H1 (cell line): ENCODE results near the gene MCL1. TPM values are rescaled to one million over a fixed set of nuclear protein-coding genes. Genes with fewer than 3 reads are reported as not detected.

Experiments used
- CTCF ChIA-PET: fragments of 300-600 bp; sonication (Branson Sonifier 250); formaldehyde crosslinking; loops from one replicate; lab custom pipeline; 2021; ENCODE audit not compliant: partially characterized antibody; lab: Charles Lee
- POLR2A ChIA-PET: fragments of 300-600 bp; sonication (Branson Sonifier 250); formaldehyde crosslinking; loops from one replicate; lab custom pipeline; 2021; ENCODE audit warnings: inconsistent platforms; ENCODE audit not compliant: partially characterized antibody; lab: Charles Lee
- DNase-seq, 2 experiments: peaks; one replicate each; pipeline versions ENCODE4 v3.0.0 to v3.0.0-alpha.2; 2010 to 2022; ENCODE audit warnings: low spot score in 2 of 2, low read depth in 1 of 2, mixed read lengths in 1 of 2
- FAIRE-seq: peaks from 2 replicates; lab custom pipeline; 2011; peaks lifted over from hg19 to GRCh38; lab: Jason Lieb, UNC
- H2AFZ ChIP-seq: 2 replicates; pipeline ENCODE4 v1.8.1; 2012; ENCODE audit warnings: low read length, inconsistent platforms
- H2AK5ac ChIP-seq: 2 replicates; pipeline ENCODE4 v1.6.1; 2013; ENCODE audit warnings: low read depth, low read length
- H2BK120ac ChIP-seq: replicated peaks from 2 replicates; pipeline ENCODE3; 2013; ENCODE audit warnings: low read depth, low read length, inconsistent platforms
- H2BK12ac ChIP-seq: 2 replicates; pipeline ENCODE4 v1.6.1; 2013; ENCODE audit warnings: low read depth, low read length
- H2BK15ac ChIP-seq: 2 replicates; pipeline ENCODE4 v1.6.1; 2013; ENCODE audit warnings: low read length
- H2BK20ac ChIP-seq: 2 replicates; pipeline ENCODE4 v1.6.1; 2013; ENCODE audit warnings: low read length
- H2BK5ac ChIP-seq: 2 replicates; pipeline ENCODE4 v1.6.1; 2013; ENCODE audit warnings: low read depth, low read length
- H3K14ac ChIP-seq: 2 replicates; pipeline ENCODE4 v1.6.1; 2013; ENCODE audit warnings: inconsistent platforms; ENCODE audit not compliant: insufficient read length
- H3K18ac ChIP-seq: 2 replicates; pipeline ENCODE4 v1.6.1; 2013; ENCODE audit warnings: low read length; ENCODE audit errors: extremely low read depth
- H3K23ac ChIP-seq: 2 replicates; pipeline ENCODE4 v1.6.1; 2013; ENCODE audit warnings: inconsistent platforms; ENCODE audit not compliant: insufficient read length
- H3K23me2 ChIP-seq: 2 replicates; pipeline ENCODE4 v1.6.1; 2013; ENCODE audit warnings: low read depth, low read length
- H3K27ac ChIP-seq: 2 replicates; pipeline ENCODE4 v1.6.1; 2011; ENCODE audit warnings: low read depth, low read length, inconsistent platforms
- H3K27me3 ChIP-seq, 4 experiments: replicated peaks in 1 of 4; 1 replicate in 1 of 4; 2 replicates in 3 of 4; pipeline versions ENCODE4 v1.6.1 to v1.8.1; 2011 to 2013; ENCODE audit warnings: low read length in 3 of 4, mild to moderate bottlenecking in 3 of 4, inconsistent platforms in 2 of 4, mixed read lengths in 2 of 4, moderate library complexity in 1 of 4; ENCODE audit not compliant: control insufficient read depth in 3 of 4, insufficient read depth in 3 of 4; ENCODE audit errors: extremely low read depth in 1 of 4
- H3K36me3 ChIP-seq, 4 experiments: 2 replicates each; pipeline versions ENCODE4 v1.6.1 to v1.8.1; 2011 to 2013; ENCODE audit warnings: mild to moderate bottlenecking in 4 of 4, low read length in 3 of 4, moderate library complexity in 2 of 4, control low read depth in 1 of 4, inconsistent platforms in 1 of 4; ENCODE audit not compliant: insufficient read depth in 4 of 4, control insufficient read depth in 2 of 4
- H3K4ac ChIP-seq: replicated peaks from 2 replicates; pipeline ENCODE3; 2013; ENCODE audit warnings: low read length, low read depth, mixed read lengths, inconsistent platforms; ENCODE audit not compliant: insufficient read length
- H3K4me1 ChIP-seq, 4 experiments: replicated peaks in 1 of 4; 1 replicate in 1 of 4; 2 replicates in 3 of 4; pipeline versions ENCODE4 v1.6.1 to v1.8.1; 2011 to 2013; ENCODE audit warnings: low read length in 3 of 4, inconsistent platforms in 2 of 4, mixed read lengths in 1 of 4; ENCODE audit not compliant: insufficient read depth in 4 of 4, control insufficient read depth in 3 of 4
- H3K4me2 ChIP-seq, 2 experiments: 2 replicates each; pipeline versions ENCODE4 v1.6.1 to v1.8.1; 2011 to 2013; ENCODE audit warnings: low read depth in 2 of 2, low read length in 2 of 2, control low read depth in 1 of 2, inconsistent platforms in 1 of 2, mild to moderate bottlenecking in 1 of 2; ENCODE audit not compliant: insufficient read depth in 1 of 2
- H3K4me3 ChIP-seq, 4 experiments: fragments of 200-600, 300-600 bp in 1 of 4; sonication (generic), shearing (Covaris generic), sonication (Bioruptor Twin) in 1 of 4; 2 replicates each; pipeline versions ENCODE4 v1.5.1 to v1.8.1; 2011 to 2016; ENCODE audit warnings: low read length in 4 of 4, low read depth in 3 of 4, control low read depth in 2 of 4, inconsistent platforms in 2 of 4, mild to moderate bottlenecking in 2 of 4, mixed read lengths in 1 of 4, moderate library complexity in 1 of 4; ENCODE audit not compliant: insufficient read depth in 2 of 4; ENCODE audit errors: extremely low read depth in 1 of 4
- H3K56ac ChIP-seq: replicated peaks from 2 replicates; pipeline ENCODE3; 2013; ENCODE audit warnings: low read depth, mild to moderate bottlenecking, mixed read lengths, low read length, inconsistent platforms; ENCODE audit not compliant: insufficient read length
- H3K79me1 ChIP-seq: 2 replicates; pipeline ENCODE4 v1.6.1; 2013; ENCODE audit warnings: low read depth, low read length, control low read depth
- H3K79me2 ChIP-seq, 2 experiments: 2 replicates each; pipeline versions ENCODE4 v1.6.1 to v1.8.1; 2012 to 2013; ENCODE audit warnings: low read length in 2 of 2, mild to moderate bottlenecking in 2 of 2, inconsistent platforms in 1 of 2; ENCODE audit not compliant: insufficient read depth in 2 of 2, control insufficient read depth in 1 of 2
- H3K9ac ChIP-seq, 4 experiments: replicated peaks in 1 of 4; 1 replicate in 1 of 4; 2 replicates in 3 of 4; pipeline versions ENCODE4 v1.6.1 to v1.8.1; 2011 to 2013; ENCODE audit warnings: low read depth in 3 of 4, low read length in 3 of 4, control low read depth in 2 of 4, mild to moderate bottlenecking in 2 of 4, moderate library complexity in 2 of 4, inconsistent platforms in 1 of 4; ENCODE audit errors: extremely low read depth in 1 of 4
- H3K9me3 ChIP-seq, 2 experiments: 2 replicates each; pipeline versions ENCODE4 v1.6.1 to v1.8.1; 2012 to 2013; ENCODE audit warnings: mild to moderate bottlenecking in 2 of 2, moderate library complexity in 2 of 2, control low read depth in 1 of 2, inconsistent platforms in 1 of 2, low read depth in 1 of 2, low read length in 1 of 2, mixed read lengths in 1 of 2; ENCODE audit not compliant: insufficient read depth in 2 of 2
- H4K20me1 ChIP-seq, 2 experiments: replicated peaks in 1 of 2; 2 replicates each; pipeline versions ENCODE3 to v1.8.1; 2011 to 2013; ENCODE audit warnings: inconsistent platforms in 2 of 2, low read length in 2 of 2, mild to moderate bottlenecking in 1 of 2; ENCODE audit not compliant: insufficient read depth in 2 of 2, control insufficient read depth in 1 of 2
- H4K5ac ChIP-seq: 2 replicates; pipeline ENCODE4 v1.6.1; 2013; ENCODE audit warnings: low read length, low read depth, mixed read lengths, inconsistent platforms; ENCODE audit not compliant: insufficient read length
- H4K8ac ChIP-seq: 2 replicates; pipeline ENCODE4 v1.8.0; 2013; ENCODE audit warnings: mild to moderate bottlenecking, moderate library complexity, low read length, inconsistent platforms; ENCODE audit not compliant: insufficient read depth; ENCODE audit errors: extremely low read depth
- H4K91ac ChIP-seq: replicated peaks from 2 replicates; pipeline ENCODE3; 2013; ENCODE audit warnings: low read length, mixed read lengths, inconsistent platforms; ENCODE audit not compliant: insufficient read length
- HDAC6 ChIP-seq: IDR thresholded peaks from one replicate; pipeline ENCODE4 v1.7.1; 2012; ENCODE audit warnings: low read depth, mild to moderate bottlenecking, inconsistent platforms, low read length, moderate library complexity
- NRF1 ChIP-seq: IDR thresholded peaks from 2 replicates; pipeline ENCODE4 v1.6.1; 2011; ENCODE audit warnings: mild to moderate bottlenecking, low read depth, low read length, improper control_type of control experiment
- PHF8 ChIP-seq: fragments of 200-600 bp; sonication (generic); conservative IDR thresholded peaks from 2 replicates; pipeline ENCODE4 v1.7.1; 2012; ENCODE audit warnings: low read depth, mild to moderate bottlenecking, inconsistent platforms, low read length, moderate library complexity
- POLR2AphosphoS5 ChIP-seq: IDR thresholded peaks from 2 replicates; pipeline ENCODE4 v1.6.1; 2011; ENCODE audit warnings: low read depth, low read length
- SIN3A ChIP-seq, 2 experiments: IDR thresholded peaks in 1 of 2; conservative IDR thresholded peaks in 1 of 2; 2 replicates each; pipeline ENCODE4 v1.6.1; 2011 to 2012; ENCODE audit warnings: low read length in 2 of 2, improper control_type of control experiment in 1 of 2, low read depth in 1 of 2, mild to moderate bottlenecking in 1 of 2
- SP2 ChIP-seq: IDR thresholded peaks from 2 replicates; pipeline ENCODE4 v1.6.1; 2012; ENCODE audit warnings: mild to moderate bottlenecking, low read length, inconsistent platforms
- SRF ChIP-seq: IDR thresholded peaks from 2 replicates; pipeline ENCODE4 v1.6.1; 2011; ENCODE audit warnings: mild to moderate bottlenecking, low read depth, low read length, moderate library complexity
- WGBS, 2 experiments: shearing (Covaris generic) in 1 of 2; methylation state at CpG; one replicate each; pipeline versions ENCODE4 v1.1.6 to v1.1.7; 2013 to 2015; ENCODE audit warnings: low lambda C conversion rate in 2 of 2, mixed read lengths in 2 of 2, inconsistent platforms in 1 of 2, low coverage in 1 of 2, missing lambda C conversion rate in 1 of 2; ENCODE audit not compliant: insufficient replicate concordance in 2 of 2, insufficient coverage in 1 of 2, insufficient read length in 1 of 2; ENCODE audit errors: extremely low coverage in 1 of 2, missing lambda C conversion rate in 1 of 2; 5-methylcytosine and 5-hydroxymethylcytosine counted together
- polyA plus RNA-seq, 7 experiments: library from polyadenylated mRNA; depleted of rRNA in 3 of 7; stranded (reverse) in 5 of 7; unstranded in 2 of 7; fragments of >200 nt in 5 of 7; fragments of 200-250 nt in 2 of 7; gene quantifications; 1 replicate in 5 of 7; 2 replicates in 1 of 7; 4 replicates in 1 of 7; pipeline versions ENCODE4 v1.2.1 to v1.2.3, GENCODE V29; 2011 to 2013; ENCODE audit warnings: missing spikeins in 2 of 7, mixed read lengths in 2 of 7
- total RNA-seq: library from RNA; stranded (reverse); fragmentation: NEBNext Ultra II Directional; extraction: Animal tissue kit (Norgen Biotek cat#: 25700); gene quantifications from 2 replicates; pipeline ENCODE4 v1.2.1, GENCODE V29; 2021

Gene MCL1
- total and polyA plus RNA-seq, 2 of the 8 experiments (the other 6 are each of a cell fraction or from before 2014, with no cell fraction given), result 61.1 to 218 TPM

DNA sequence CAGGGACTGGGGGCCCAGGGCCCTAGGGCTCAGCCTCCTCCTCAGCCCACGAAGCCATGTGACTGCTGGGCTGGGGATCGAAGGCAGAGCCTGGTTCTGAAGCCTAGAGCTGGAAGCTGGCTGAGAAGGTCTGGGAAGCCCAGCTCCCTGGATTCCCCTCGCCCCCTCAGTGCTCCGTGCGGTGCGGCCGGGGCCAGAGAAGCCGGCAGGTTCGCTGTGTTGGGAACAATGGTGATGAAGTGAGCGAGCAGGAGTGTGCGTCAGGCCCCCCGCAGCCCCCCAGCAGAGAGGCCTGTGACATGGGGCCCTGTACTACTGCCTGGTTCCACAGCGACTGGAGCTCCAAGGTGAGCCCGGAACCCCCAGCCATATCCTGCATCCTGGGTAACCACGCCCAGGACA, 21.1 kb downstream of the MCL1 start:
- Histone ChIP-seq H3K4me1 (peaks cover 10 to 16% (median 13%) of the 10 kb centered on the region in 4 experiments), H2AK5ac (no peak overlapping the region), H3K14ac (no peak overlapping the region), H4K5ac (no peak overlapping the region), H3K4me2 (no peak overlapping the region), H2BK15ac (no peak overlapping the region), H3K9me3 (no peaks in the 10 kb centered on the region), H4K20me1 (peaks cover 0 to 6% of the 10 kb centered on the region in 2 experiments), H3K56ac (no peak overlapping the region), H3K27ac (0 out of 2 replicates have a peak overlapping the region, but pooled peaks have one; percentile 2), H3K36me3 (peaks cover 0 to 4% (median 2%) of the 10 kb centered on the region in 4 experiments; a peak in 2 of 8 replicates), H2BK12ac (no peak overlapping the region), H2BK20ac (no peak overlapping the region), H3K27me3 (no peaks in the 10 kb centered on the region), H3K23me2 (peaks cover 7% of the 10 kb centered on the region), H3K18ac (no peak overlapping the region), H4K91ac (no peak overlapping the region), H3K23ac (no peak overlapping the region), H2BK5ac (no peak overlapping the region), H4K8ac (peak overlapping the region; percentile 39; the same call in 1 of the 2 replicates), H3K4me3 (no peak overlapping the region), H2AFZ (no peak overlapping the region), H3K79me1 (0 out of 2 replicates have a peak, but pooled peaks cover 3% of the 10 kb centered on the region), H2BK120ac (no peak overlapping the region), H3K4ac (no peak overlapping the region), H3K79me2 (peaks cover 0 to 10% of the 10 kb centered on the region in 2 experiments; a peak in 2 of 4 replicates), H3K9ac (no peak overlapping the region)
- 80% methylated on average over 15 of the region's 15 CpGs; no CpG with 5 or more reads in 1 of the 2 experiments for WGBS, 2 experiments
- FAIRE-seq, result no peak
- ChIA-PET POLR2A (interaction anchor here (1.7 to 43.7 kb wide), 4 partner anchors 7 to 416 kb away, joined by 5 to 1380 read pairs (median 546); partner anchors contain the start of genes ADAMTSL4, ENSA and MCL1), CTCF (interaction anchor here (0.6 to 13.7 kb wide), 7 partner anchors 9 to 230 kb away, joined by 3 to 210 read pairs (median 6); partner anchors contain the start of gene ADAMTSL4)
- no peak for DNase-seq
- TF ChIP-seq SRF (no peak), HDAC6 (no peak), SIN3A (conservative IDR thresholded peaks at IDR 0.05 in 1 of 2, IDR thresholded peaks at IDR 0.05 in 1 of 2; ENCODE audit: low read depth in 1 of 2, low read length in 2 of 2) (no peak), POLR2AphosphoS5 (no peak), PHF8 (no peak), SP2 (no peak), NRF1 (no peak)
